ENCODE results near the gene RRP9.

GRCh38 chr3:51932471-51933370 is 9.0 kb downstream of the RRP9 start:
- TF ChIP-seq, protein P1, sequence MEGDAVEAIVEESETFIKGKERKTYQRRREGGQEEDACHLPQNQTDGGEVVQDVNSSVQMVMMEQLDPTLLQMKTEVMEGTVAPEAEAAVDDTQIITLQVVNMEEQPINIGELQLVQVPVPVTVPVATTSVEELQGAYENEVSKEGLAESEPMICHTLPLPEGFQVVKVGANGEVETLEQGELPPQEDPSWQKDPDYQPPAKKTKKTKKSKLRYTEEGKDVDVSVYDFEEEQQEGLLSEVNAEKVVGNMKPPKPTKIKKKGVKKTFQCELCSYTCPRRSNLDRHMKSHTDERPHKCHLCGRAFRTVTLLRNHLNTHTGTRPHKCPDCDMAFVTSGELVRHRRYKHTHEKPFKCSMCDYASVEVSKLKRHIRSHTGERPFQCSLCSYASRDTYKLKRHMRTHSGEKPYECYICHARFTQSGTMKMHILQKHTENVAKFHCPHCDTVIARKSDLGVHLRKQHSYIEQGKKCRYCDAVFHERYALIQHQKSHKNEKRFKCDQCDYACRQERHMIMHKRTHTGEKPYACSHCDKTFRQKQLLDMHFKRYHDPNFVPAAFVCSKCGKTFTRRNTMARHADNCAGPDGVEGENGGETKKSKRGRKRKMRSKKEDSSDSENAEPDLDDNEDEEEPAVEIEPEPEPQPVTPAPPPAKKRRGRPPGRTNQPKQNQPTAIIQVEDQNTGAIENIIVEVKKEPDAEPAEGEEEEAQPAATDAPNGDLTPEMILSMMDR (IDR thresholded peaks at IDR 0.05; ENCODE audit: low read depth, low read length) = no peak
- TF ChIP-seq MYC (IDR thresholded peaks at IDR 0.05; ENCODE audit: low read depth, low read length) (no peak), POLR2A (IDR thresholded peaks at IDR 0.05; ENCODE audit: extremely low read depth, insufficient read length) (no peak), MAX (IDR thresholded peaks at IDR 0.05; ENCODE audit: low read depth, low read length) (no peak)
